Effector CD8-positive, alpha-beta T cell (primary cell): ENCODE measurements around the gene GLYR1.

Source experiments
- DNase-seq: peaks from one replicate; lab custom pipeline; 2025; lab: John Stamatoyannopoulos, UW

The GLYR1 gene

DNA sequence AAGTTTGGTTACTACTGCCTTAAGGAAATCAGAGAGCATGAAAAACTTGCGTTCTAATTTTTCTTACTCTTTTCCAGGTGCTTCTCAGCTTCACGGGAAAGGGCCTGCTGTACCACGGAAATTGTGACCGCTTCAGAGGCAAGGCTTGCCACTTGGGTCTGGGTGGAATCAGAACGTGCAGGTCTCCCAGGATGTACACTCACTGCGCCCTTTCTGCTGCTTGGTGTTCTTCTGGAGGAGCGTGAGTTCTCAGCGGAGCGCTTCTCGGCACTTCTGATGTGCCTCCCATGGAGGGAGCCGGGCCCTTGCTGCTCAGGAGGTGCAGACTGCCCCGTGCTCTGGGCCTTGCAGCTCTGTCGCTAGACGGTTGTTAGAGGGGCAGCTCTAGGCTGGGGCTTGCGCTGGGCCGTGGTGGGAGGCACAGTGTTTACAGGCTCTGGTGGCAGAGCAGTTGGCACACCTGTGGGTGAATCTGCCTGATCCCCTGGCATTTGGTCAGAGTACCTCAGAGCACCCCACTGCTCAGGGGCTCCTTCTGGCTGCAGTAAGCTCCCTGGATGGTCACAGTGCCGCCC, 33.0 kb upstream of the GLYR1 start:
- DNase-seq, result no peak

DNA sequence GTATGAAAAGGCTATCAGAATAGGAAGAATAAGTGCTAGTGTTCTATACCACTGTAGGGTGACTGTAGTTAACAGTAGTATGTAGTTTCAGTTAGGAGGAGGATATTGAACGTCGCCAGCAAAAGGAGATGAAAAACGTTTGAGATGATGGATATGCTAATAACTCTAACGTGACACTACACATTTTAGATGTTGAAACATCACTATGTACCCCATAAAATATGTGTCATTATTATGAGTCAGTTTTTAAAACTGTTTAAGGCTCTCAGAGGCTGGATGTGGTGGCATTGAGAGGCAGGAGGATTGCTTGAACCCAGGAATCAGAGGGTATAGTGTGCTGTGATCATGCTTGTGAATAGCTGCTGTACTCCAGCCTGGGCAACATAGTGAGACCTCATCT, 32.0 kb upstream of the GLYR1 start:
- no peak for DNase-seq

- no peak for DNase-seq
Observed at GRCh38 chr16:4877380-4877685, 30.2 kb upstream of the GLYR1 start.

DNA sequence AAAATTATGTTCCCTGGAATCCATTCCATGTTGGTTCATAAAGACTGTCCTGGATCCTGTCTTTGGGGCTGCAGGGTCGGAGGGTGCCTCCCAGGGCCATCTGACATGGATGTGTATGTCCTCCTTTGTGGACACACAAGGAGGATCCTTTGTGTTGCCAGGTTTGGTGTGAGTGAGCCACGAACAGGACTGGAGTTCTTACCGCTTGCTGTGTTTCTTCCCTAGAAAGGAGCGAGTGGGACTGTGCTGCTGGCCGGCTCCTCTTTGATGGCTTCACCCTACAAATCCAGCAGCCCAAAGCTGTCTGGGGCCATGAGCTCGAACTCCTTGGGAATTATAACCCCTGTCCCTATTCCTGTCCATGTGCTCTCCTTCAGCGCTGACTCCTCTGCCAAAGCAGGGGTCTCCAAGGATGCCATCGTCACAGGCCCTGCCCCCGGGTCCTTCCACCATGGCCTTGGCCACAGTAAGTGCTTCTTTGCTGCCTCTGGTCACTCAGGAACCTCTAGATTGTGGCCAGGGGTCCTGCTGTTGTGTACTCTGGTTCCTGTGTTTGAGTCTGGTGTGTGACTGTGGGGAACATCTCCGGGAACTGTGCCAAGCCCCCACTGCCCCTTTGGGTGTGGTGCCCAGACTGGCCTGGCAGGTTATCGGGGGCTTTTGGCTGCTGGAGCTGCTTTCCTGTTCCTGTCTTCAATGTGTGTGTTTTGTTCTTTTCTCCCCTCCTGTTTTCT, 29.7 kb upstream of the GLYR1 start:
- DNase-seq, result no peak

GRCh38 chr16:4874666-4875065, 27.6 kb upstream of the GLYR1 start:
- no peak for DNase-seq

DNA sequence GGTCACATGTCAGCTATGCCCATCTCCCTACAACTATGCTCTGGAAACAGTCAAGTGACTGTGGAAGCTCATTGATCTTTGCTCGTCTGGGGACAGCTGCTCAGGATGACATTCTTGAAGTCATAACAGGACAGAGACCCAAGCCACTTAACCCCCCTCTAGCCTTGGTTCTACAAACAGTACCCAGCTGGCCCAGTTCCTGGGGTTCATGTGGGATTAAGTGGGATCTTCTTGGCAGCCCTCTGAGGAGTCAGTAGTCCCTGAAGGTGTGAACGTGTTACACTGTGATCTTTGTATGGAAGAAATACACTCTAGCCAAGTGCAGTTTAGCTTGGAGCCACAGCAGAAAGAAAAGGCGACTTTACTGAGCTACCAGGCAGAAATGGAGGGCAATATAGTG, 26.0 kb upstream of the GLYR1 start:
- no peak for DNase-seq

GRCh38 chr16:4871071-4871470, 24.0 kb upstream of the GLYR1 start:
- DNase-seq, result no peak

DNA sequence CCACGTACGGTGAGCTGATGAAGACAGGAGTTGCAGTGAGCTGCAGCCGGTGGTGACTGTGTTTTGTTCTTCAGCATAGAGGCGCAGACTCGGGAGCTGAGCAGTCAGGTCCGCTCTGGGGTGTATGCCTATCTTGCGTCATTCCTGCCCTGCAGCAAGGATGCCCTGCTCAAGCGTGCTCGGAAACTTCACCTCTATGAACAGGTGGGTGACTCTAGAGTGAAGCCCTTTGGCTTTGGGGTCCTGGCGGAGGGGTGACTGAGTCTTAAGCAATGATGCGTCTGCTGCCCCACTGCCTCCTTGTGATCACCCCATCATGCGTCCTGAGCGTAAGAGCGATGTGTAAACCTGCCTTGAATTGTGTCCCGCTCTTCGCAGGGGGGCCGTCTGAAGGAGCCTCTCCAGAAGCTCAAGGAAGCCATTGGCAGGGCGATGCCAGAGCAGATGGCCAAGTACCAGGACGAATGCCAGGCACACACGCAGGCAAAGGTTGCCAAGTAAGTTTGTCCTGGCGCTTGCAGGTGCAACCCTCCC, 23.1 kb upstream of the GLYR1 start:
- DNase-seq, result no peak

GRCh38 chr16:4869147-4869805, 22.2 kb upstream of the GLYR1 start:
- DNase-seq, result no peak

DNA sequence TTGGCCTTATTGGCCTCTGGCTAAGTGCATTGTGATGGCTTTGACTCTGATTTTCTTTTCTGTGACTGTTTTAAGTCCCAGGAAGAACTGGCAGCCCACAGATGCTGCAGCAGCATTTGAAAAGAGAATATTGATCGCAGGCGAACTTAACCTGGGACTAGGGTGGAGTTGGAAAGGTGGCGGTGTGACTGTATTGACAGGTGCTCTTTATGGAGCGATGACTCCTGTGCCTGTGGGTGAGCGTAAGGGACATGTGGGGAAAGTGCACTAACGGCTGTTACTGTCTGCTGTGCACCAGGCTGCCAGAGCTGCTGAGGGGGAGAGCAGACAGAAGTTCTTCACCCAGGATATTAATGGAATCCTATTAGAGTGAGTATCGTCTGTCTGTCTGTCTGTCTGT, 21.4 kb upstream of the GLYR1 start:
- no peak for DNase-seq

- DNase-seq, result no peak
Observed at GRCh38 chr16:4868026-4868425, 20.9 kb upstream of the GLYR1 start.

DNA sequence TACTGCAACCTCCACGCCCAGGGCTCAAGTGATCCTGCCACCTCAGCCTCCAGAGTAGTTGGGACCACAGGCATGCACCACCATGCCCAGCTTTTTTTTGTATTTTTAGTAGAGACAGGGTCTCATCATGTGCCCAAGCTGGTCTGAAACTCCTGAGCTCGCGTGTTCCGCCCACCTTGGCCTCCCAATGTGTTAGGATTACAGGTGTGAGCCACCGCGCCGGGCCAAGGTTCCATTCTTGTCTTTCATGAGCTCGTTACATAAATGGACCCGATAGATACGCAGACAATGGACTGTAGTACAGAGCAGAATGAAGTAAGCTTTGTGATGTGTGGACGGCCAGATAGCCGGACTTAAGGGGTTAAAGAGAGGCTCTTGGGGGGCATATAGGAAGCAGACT, 19.5 kb upstream of the GLYR1 start:
- DNase-seq, result no peak

DNA sequence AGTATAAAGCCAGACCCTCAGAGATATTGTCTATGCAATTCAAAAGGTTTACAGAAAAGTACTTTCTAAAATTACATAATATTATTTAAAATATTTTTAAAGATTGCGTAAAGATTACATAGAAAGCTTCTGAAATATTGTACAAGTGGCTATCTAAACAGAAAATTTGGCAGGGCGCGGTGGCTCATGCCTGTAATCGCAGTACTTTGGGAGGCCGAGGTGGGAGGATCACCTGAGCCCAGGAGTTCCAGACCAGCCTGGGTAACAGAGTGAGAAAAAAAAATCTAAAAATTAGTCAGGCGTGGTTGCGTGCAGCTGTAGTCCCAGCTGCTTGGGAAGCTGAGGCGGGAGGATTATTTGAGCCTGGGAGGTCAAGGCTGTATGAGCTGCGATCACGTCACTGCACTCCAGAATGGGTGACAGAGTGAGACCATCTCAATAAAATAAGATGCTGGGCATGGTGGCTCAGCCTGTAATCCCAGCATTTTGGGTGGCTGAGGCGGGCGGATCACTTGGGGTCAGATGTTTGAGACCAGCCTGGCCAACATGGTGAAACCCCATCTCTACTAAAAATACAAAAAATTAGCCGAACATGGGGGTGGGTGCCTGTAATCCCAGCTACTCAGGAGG, 18.3 kb upstream of the GLYR1 start:
- DNase-seq, result no peak

- DNase-seq, result no peak
Observed at GRCh38 chr16:4864728-4865127, 17.6 kb upstream of the GLYR1 start.

DNA sequence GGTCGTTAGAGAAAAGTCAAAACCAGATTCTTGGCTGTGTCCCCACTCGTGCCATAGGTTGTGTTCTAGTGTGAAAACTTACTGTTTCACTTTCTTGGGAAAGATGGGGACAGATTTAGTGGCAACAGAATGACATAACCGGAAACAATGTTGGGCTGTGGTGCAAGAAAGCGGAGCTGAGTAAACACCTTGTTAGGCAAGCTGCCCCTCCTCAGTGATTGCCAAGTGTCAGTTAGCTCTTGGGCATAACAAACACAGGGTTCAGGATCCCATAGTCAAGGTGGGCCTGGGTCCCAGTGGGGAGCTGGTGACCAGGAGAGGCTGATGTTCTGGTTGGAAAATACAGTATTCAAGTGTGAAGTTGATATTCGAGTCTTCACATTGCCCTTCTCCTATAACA, 15.6 kb upstream of the GLYR1 start:
- no peak for DNase-seq

GRCh38 chr16:4860727-4861342, 13.7 kb upstream of the GLYR1 start:
- DNase-seq, result no peak

- no peak for DNase-seq
Observed at GRCh38 chr16:4859900-4860255, 12.8 kb upstream of the GLYR1 start.

GRCh38 chr16:4859190-4859899, 12.3 kb upstream of the GLYR1 start:
- no peak for DNase-seq

DNA sequence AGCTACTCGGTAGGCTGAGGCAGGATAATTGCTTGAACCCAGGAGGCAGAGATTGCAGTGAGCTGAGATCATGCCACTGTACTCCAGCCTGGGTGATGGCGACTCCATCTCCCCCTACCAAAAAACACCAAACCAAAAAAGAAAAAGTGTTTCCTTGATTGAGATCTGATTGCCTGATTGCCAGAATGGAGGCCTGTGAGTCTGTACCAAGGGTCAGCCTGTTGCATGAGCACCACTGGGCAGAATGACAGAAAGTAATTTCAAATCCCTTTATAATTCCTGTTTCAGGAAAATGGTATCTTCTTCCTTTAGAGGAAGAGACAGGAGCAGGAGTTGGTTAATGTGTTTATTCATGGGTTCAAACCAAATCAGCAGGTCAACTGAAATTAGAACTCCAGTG, 8.7 kb upstream of the GLYR1 start:
- no peak for DNase-seq

- no peak for DNase-seq
Observed at GRCh38 chr16:4855371-4855770, 8.3 kb upstream of the GLYR1 start.

DNA sequence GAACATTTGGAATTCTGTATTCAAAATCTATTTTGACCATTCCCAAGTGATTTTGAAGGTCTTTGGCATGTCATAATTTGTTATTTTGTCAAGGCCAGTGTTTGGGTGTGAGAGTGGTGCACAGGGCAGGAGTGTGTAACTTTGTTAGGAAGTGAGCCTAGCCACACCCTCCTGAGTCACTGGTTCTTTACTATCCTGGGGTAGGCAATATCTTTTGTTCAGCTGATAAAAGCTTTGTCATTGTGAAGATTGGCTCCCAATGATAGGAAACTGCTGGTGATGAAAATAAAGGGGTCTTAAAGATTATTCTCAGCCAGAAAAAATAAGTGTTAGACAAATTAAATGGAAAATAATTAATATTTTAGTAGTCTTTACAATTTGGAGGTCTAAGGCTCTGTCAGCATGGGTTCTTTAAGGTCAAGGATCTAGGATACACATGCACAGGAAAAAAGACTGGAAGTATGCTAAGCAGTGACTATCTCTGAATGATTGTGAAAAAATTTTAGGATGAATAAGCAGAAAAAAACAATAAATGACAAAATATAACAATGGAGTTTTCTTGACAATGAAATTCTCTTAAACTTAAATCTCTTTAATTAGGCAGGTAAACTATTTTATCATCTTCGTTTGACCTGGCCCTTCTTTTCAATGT, 5.3 kb upstream of the GLYR1 start:
- no peak for DNase-seq
